ENCODE data around the gene BMP8A.
A peak's percentile ranks its signal among the peaks of the same experiment; 100 is the strongest.

The BMP8A gene

DNA sequence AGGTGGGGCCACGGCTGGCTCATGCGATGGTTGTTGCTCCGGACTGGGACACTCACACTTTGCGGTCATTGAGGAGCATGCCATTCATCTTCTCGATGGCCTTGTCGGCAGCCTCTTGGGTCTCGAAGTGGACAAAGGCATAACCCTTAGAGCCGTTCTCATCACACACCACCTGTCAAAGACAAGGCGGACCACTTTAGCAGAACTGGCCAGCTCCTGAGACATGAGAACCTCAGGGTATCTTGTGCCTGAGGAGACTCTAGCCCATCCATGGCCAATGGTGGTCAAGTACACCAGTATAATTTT is 79.7 kb downstream of the BMP8A start:
- ChIA-PET POLR2A (no interaction called here), CTCF (interaction anchor here (1.8 to 8.0 kb wide), 2 partner anchors 9 to 87 kb away, joined by 6 to 58 read pairs; no protein-coding TSS in a partner anchor)
- no peak for DNase-seq (ENCODE audit: low read depth, low spot score)
- TF ChIP-seq, protein P1, sequence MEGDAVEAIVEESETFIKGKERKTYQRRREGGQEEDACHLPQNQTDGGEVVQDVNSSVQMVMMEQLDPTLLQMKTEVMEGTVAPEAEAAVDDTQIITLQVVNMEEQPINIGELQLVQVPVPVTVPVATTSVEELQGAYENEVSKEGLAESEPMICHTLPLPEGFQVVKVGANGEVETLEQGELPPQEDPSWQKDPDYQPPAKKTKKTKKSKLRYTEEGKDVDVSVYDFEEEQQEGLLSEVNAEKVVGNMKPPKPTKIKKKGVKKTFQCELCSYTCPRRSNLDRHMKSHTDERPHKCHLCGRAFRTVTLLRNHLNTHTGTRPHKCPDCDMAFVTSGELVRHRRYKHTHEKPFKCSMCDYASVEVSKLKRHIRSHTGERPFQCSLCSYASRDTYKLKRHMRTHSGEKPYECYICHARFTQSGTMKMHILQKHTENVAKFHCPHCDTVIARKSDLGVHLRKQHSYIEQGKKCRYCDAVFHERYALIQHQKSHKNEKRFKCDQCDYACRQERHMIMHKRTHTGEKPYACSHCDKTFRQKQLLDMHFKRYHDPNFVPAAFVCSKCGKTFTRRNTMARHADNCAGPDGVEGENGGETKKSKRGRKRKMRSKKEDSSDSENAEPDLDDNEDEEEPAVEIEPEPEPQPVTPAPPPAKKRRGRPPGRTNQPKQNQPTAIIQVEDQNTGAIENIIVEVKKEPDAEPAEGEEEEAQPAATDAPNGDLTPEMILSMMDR (IDR thresholded peaks at IDR 0.05; ENCODE audit: insufficient read depth, low read length, missing control alignments), result no peak
- no peak overlapping the region for H3K4me3 ChIP-seq (ENCODE audit: low read depth, low read length)

DNA sequence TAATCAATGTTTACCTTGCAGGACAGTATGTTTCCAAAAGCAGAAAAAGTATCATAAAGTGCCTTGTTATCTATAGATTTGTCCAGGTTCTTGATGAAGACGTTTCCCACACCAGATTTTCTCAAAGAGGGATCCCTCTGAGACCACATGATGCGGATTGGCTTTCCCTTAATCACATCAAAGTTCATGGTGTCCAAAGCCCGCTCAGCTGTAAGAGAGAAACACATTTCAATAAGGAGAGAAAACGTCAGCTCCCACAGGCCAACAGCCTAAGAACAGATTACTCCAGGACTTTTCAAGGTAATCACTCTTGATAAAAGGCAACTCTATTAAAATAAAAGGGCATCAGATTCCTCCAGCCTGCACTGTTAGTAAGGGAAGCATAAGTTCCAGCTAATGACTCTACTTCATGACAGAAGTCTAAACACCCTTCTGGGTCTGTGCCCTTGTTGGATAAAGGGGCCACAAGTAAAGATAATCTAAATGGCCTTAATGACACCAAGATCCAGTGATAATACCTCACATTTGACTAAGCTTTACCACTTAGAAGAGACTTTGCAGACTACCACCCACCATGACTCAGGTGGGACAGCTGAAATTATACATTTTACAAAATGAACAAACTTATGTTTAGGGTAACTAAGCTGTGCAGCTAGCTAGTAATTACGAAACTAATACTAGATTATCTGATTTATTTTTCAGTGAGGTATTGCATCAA is 81.1 kb downstream of the BMP8A start:
- H3K4me3 ChIP-seq (ENCODE audit: low read depth, low read length), result no peak overlapping the region
- POLR2A ChIA-PET, result interaction anchor here (0.6 kb wide), 1 partner anchor 99 kb away, joined by 3 read pairs; no protein-coding TSS in a partner anchor
- no peak for DNase-seq (ENCODE audit: low read depth, low spot score)
- TF ChIP-seq, protein P1 (IDR thresholded peaks at IDR 0.05; ENCODE audit: insufficient read depth, low read length, missing control alignments), result no peak
- CTCF ChIA-PET, result interaction anchor here (0.6 to 8.0 kb wide), 10 partner anchors 10 to 480 kb away, joined by 3 to 58 read pairs (median 3); no protein-coding TSS in a partner anchor

DNA sequence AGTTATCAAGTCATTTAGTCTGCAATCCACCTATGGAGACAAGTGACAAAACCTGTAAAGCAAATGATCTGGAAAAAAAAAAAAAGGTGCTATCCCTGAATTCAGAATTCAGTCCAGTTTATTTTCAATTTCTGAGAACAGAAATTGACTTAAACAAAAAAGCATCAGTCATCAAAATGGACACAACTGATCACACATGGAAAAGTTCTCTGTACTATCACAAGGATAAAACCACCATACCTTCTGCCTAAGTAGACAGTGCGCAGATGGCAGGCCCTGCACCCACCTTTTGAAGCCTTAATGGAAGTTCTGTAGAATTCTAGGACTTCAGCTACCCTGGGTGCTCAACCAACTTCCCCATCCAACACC is 81.6 kb downstream of the BMP8A start:
- ChIA-PET CTCF (interaction anchor here (0.6 to 8.0 kb wide), 12 partner anchors 11 to 481 kb away, joined by 3 to 58 read pairs (median 4); no protein-coding TSS in a partner anchor), POLR2A (no interaction called here)
- TF ChIP-seq, protein P1 (IDR thresholded peaks at IDR 0.05; ENCODE audit: insufficient read depth, low read length, missing control alignments), result no peak
- H3K4me3 ChIP-seq (ENCODE audit: low read depth, low read length), result peak overlapping the region; percentile 21; the same call in 1 of the 2 replicates
- no peak for DNase-seq (ENCODE audit: low read depth, low spot score)

DNA sequence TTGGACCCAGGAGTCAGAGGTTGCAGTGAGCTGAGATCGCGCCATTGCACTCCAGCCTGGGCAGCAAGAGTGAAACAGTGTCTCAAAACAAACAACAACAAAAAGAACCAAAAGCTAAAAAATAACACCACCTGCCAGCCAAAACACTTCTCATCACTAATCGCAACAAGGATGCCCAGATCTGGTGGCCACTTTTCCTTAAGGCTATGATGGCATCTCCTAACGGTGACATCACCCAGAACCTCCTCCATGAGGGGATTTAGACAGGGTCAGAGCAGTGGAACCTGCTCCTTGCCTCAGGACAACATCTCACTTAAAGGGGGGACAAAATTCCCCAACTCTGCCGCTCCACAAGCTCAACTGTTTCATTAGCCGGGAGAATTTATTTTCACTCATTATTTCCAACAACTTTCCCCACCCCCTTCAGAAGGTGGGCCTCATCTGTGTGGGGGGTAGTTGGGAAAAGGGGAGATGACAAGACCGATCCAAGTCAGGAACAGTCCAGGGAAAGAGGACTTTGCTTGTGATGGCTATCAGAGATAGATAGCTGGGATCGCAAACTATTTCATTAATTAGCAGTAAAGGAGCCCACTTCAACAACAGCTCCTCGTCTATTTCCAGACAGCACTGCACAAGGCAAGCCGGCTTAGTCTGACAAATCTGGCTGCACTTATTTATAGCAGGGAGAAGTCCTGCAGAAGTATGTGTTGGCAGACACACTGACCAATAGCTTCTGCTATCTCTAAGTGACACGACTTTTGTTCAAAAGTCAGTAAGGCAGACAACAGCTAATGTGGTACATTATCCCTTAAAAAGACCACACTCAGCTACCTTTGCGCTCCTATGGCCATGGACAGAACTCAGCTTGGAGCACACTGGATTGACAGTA is 82.5 kb downstream of the BMP8A start:
- TF ChIP-seq, protein P1 (IDR thresholded peaks at IDR 0.05; ENCODE audit: insufficient read depth, low read length, missing control alignments), result no peak
- ChIA-PET CTCF (interaction anchor here (0.7 to 8.0 kb wide), 13 partner anchors 11 to 135 kb away, joined by 3 to 58 read pairs (median 4); no protein-coding TSS in a partner anchor), POLR2A (interaction anchor here (0.7 kb wide), 1 partner anchor 165 kb away, joined by 3 read pairs; the partner anchor contains the start of gene PPIE)
- H3K4me3 ChIP-seq (ENCODE audit: low read depth, low read length), result peak overlapping the region; percentile 78
- DNase-seq (ENCODE audit: low read depth, low spot score), result no peak

DNA sequence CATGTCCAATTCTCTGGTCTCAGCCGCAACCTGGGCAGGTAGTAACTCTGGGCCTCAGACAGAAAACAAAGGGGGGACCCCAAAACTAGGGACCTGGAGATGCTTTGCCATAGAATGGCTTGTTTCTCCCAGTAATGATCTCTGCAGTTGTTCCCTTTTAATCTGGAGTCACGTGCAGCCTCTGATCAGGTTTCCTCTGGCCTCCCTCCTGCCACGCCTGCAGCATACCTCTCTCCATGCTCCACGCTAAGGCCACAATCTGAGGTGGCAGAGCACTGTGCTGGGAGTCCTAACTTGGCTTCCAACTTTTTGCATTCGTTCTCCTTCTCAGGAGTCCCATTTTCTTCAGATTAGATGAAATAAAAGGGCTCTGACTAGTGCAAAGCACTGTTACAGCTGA is 83.2 kb downstream of the BMP8A start:
- CTCF ChIA-PET, result interaction anchor here (0.7 to 8.0 kb wide), 11 partner anchors 9 to 101 kb away, joined by 3 to 58 read pairs (median 4); no protein-coding TSS in a partner anchor
- POLR2A ChIA-PET, result no interaction called here
- DNase-seq (ENCODE audit: low read depth, low spot score), result no peak
- TF ChIP-seq, protein P1 (IDR thresholded peaks at IDR 0.05; ENCODE audit: insufficient read depth, low read length, missing control alignments), result no peak
- peak overlapping the region; percentile 78 for H3K4me3 ChIP-seq (ENCODE audit: low read depth, low read length)

Measured in AG04449 (cell line).